ENCODE measurements around the gene C2orf78. TPM values are rescaled to one million over a fixed set of nuclear protein-coding genes. Genes with fewer than 3 reads are reported as not detected.

The C2orf78 gene
- total and polyA plus RNA-seq, 3 experiments from 2014 or later = not detected

- peak overlapping the region in 1 of 7 donors; percentile 42 for H3K4me3 Mint-ChIP-seq
- Histone ChIP-seq H3K4me1 (ENCODE audit: insufficient read depth, low read length) (no peaks in the 10 kb centered on the region), H3K4me3 (ENCODE audit: low read length) (no peak overlapping the region), H3K27ac (ENCODE audit: low read depth, low read length) (no peak overlapping the region), H3K36me3 (ENCODE audit: insufficient read depth, low read length) (peaks cover 22% of the 10 kb centered on the region), H3K9me3 (ENCODE audit: low read length) (no peaks in the 10 kb centered on the region), H3K27me3 (ENCODE audit: insufficient read depth, low read length, poor library complexity, severe bottlenecking) (no peaks in the 10 kb centered on the region)
- peaks cover 0 to 58% (median 20%) of the 10 kb centered on the region in 3 donors for H3K36me3 Mint-ChIP-seq
- peaks cover 27 to 41% (median 35%) of the 10 kb centered on the region in 3 donors for H3K4me1 Mint-ChIP-seq
- H3K9me3 Mint-ChIP-seq = no peaks in the 10 kb centered on the region
- DNase-seq = no peak
- POLR2A ChIA-PET = no interaction called here
- CTCF ChIA-PET = no interaction called here
- peak overlapping the region; percentile 1 to 91 (median 69) for H3K27ac Mint-ChIP-seq
- no peaks in the 10 kb centered on the region for H3K27me3 Mint-ChIP-seq
These were observed 58.1 kb downstream of the C2orf78 start for GRCh38 chr2:73841912-73842738.

- Histone ChIP-seq H3K27ac (ENCODE audit: low read depth, low read length) (no peak overlapping the region), H3K4me1 (ENCODE audit: insufficient read depth, low read length) (no peaks in the 10 kb centered on the region), H3K9me3 (ENCODE audit: low read length) (no peaks in the 10 kb centered on the region), H3K4me3 (ENCODE audit: low read length) (no peak overlapping the region), H3K36me3 (ENCODE audit: insufficient read depth, low read length) (peaks cover 28% of the 10 kb centered on the region), H3K27me3 (ENCODE audit: insufficient read depth, low read length, poor library complexity, severe bottlenecking) (no peaks in the 10 kb centered on the region)
- Mint-ChIP-seq H3K36me3 (peaks cover 0 to 64% (median 22%) of the 10 kb centered on the region in 3 donors), H3K4me3 (no peak overlapping the region), H3K27me3 (no peaks in the 10 kb centered on the region), H3K27ac (peak overlapping the region in 2 of 8 donors; percentile 26 to 85), H3K4me1 (peaks cover 26 to 39% (median 34%) of the 10 kb centered on the region in 3 donors), H3K9me3 (no peaks in the 10 kb centered on the region)
- DNase-seq = no peak
- CTCF ChIA-PET = no interaction called here
- POLR2A ChIA-PET = no interaction called here
These were observed 58.7 kb downstream of the C2orf78 start for GRCh38 chr2:73842739-73843019.

GRCh38 chr2:73844087-73844486, 60.1 kb downstream of the C2orf78 start:
- Histone ChIP-seq H3K27me3 (ENCODE audit: insufficient read depth, low read length, poor library complexity, severe bottlenecking) (no peaks in the 10 kb centered on the region), H3K4me3 (ENCODE audit: low read length) (no peak overlapping the region), H3K27ac (ENCODE audit: low read depth, low read length) (no peak overlapping the region), H3K36me3 (ENCODE audit: insufficient read depth, low read length) (peaks cover 34% of the 10 kb centered on the region), H3K9me3 (ENCODE audit: low read length) (no peaks in the 10 kb centered on the region), H3K4me1 (ENCODE audit: insufficient read depth, low read length) (no peaks in the 10 kb centered on the region)
- Mint-ChIP-seq H3K4me1 (peaks cover 18 to 26% (median 24%) of the 10 kb centered on the region in 3 donors), H3K4me3 (no peak overlapping the region), H3K36me3 (peaks cover 0 to 73% (median 26%) of the 10 kb centered on the region in 3 donors), H3K9me3 (no peaks in the 10 kb centered on the region), H3K27me3 (no peaks in the 10 kb centered on the region), H3K27ac (no peak overlapping the region)
- POLR2A ChIA-PET = no interaction called here
- CTCF ChIA-PET = no interaction called here
- DNase-seq = no peak

DNA sequence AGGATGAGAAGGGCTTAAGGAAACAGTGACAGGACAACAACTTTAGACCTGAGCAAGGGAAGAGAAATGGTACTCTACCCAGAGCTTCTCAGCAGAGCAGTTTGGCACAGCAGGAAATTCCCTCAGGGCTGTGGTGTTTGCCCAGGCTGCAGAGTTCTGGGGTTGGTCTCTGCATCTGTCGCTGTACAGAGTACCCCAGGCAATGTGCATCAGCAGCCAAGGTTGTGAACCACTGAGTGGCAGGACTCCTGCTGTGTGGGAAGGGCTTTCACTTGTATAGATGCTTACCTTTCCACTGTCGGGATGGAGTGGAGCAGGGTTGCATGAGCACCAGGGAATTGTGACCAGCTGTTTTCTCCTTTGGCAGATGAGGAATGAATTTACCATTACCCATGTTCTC, 66.0 kb downstream of the C2orf78 start:
- H3K36me3 ChIP-seq (ENCODE audit: insufficient read depth, low read length) = peaks cover 51% of the 10 kb centered on the region
- Mint-ChIP-seq H3K4me1 (peaks cover 0 to 4% (median 0%) of the 10 kb centered on the region in 3 donors), H3K4me3 (no peak overlapping the region), H3K27me3 (no peaks in the 10 kb centered on the region), H3K9me3 (no peaks in the 10 kb centered on the region), H3K27ac (no peak overlapping the region), H3K36me3 (peaks cover 4 to 63% (median 34%) of the 10 kb centered on the region in 3 donors)
- ChIA-PET CTCF (interaction anchor here (0.9 kb wide), 1 partner anchor 329 kb away, joined by 3 read pairs; the partner anchor contains the start of gene MOB1A), POLR2A (no interaction called here)
- H3K4me1 ChIP-seq (ENCODE audit: insufficient read depth, low read length) = no peaks in the 10 kb centered on the region
- no peaks in the 10 kb centered on the region for H3K9me3 ChIP-seq (ENCODE audit: low read length)
- no peak for DNase-seq
- H3K4me3 ChIP-seq (ENCODE audit: low read length) = no peak overlapping the region
- H3K27me3 ChIP-seq (ENCODE audit: insufficient read depth, low read length, poor library complexity, severe bottlenecking) = no peaks in the 10 kb centered on the region
- no peak overlapping the region for H3K27ac ChIP-seq (ENCODE audit: low read depth, low read length)

GRCh38 chr2:73851274-73851673, 67.3 kb downstream of the C2orf78 start:
- Histone ChIP-seq H3K9me3 (ENCODE audit: low read length) (no peaks in the 10 kb centered on the region), H3K36me3 (ENCODE audit: insufficient read depth, low read length) (peaks cover 45% of the 10 kb centered on the region), H3K4me3 (ENCODE audit: low read length) (no peak overlapping the region), H3K27ac (ENCODE audit: low read depth, low read length) (no peak overlapping the region), H3K27me3 (ENCODE audit: insufficient read depth, low read length, poor library complexity, severe bottlenecking) (no peaks in the 10 kb centered on the region), H3K4me1 (ENCODE audit: insufficient read depth, low read length) (no peaks in the 10 kb centered on the region)
- CTCF ChIA-PET = no interaction called here
- Mint-ChIP-seq H3K4me1 (peaks cover 0 to 4% (median 0%) of the 10 kb centered on the region in 3 donors), H3K4me3 (no peak overlapping the region), H3K27ac (peak overlapping the region in 1 of 8 donors; percentile 44), H3K27me3 (no peaks in the 10 kb centered on the region), H3K36me3 (peaks cover 13 to 66% (median 39%) of the 10 kb centered on the region in 3 donors), H3K9me3 (no peaks in the 10 kb centered on the region)
- POLR2A ChIA-PET = no interaction called here
- no peak for DNase-seq

- Histone ChIP-seq H3K27ac (ENCODE audit: low read depth, low read length) (no peak overlapping the region), H3K4me1 (ENCODE audit: insufficient read depth, low read length) (no peaks in the 10 kb centered on the region), H3K36me3 (ENCODE audit: insufficient read depth, low read length) (peaks cover 43% of the 10 kb centered on the region), H3K9me3 (ENCODE audit: low read length) (no peaks in the 10 kb centered on the region), H3K4me3 (ENCODE audit: low read length) (no peak overlapping the region), H3K27me3 (ENCODE audit: insufficient read depth, low read length, poor library complexity, severe bottlenecking) (no peaks in the 10 kb centered on the region)
- Mint-ChIP-seq H3K9me3 (no peaks in the 10 kb centered on the region), H3K4me3 (no peak overlapping the region), H3K27ac (no peak overlapping the region), H3K36me3 (peaks cover 16 to 66% (median 41%) of the 10 kb centered on the region in 3 donors), H3K4me1 (peaks cover 0 to 4% (median 0%) of the 10 kb centered on the region in 3 donors), H3K27me3 (no peaks in the 10 kb centered on the region)
- ChIA-PET CTCF (no interaction called here), POLR2A (no interaction called here)
- no peak for DNase-seq
These were observed 68.0 kb downstream of the C2orf78 start for GRCh38 chr2:73852020-73852419.

GRCh38 chr2:73855526-73855925, 71.5 kb downstream of the C2orf78 start:
- peaks cover 24 to 63% (median 43%) of the 10 kb centered on the region in 3 donors for H3K36me3 Mint-ChIP-seq
- H3K4me3 Mint-ChIP-seq = no peak overlapping the region
- H3K4me1 Mint-ChIP-seq = peaks cover 0 to 4% (median 0%) of the 10 kb centered on the region in 3 donors
- no peak for DNase-seq
- no peaks in the 10 kb centered on the region for H3K27me3 Mint-ChIP-seq
- ChIA-PET CTCF (no interaction called here), POLR2A (no interaction called here)
- H3K27me3 ChIP-seq (ENCODE audit: insufficient read depth, low read length, poor library complexity, severe bottlenecking) = no peaks in the 10 kb centered on the region
- H3K9me3 Mint-ChIP-seq = no peaks in the 10 kb centered on the region
- peak overlapping the region in 2 of 8 donors; percentile 20 to 69 for H3K27ac Mint-ChIP-seq
- no peaks in the 10 kb centered on the region for H3K4me1 ChIP-seq (ENCODE audit: insufficient read depth, low read length)
- no peaks in the 10 kb centered on the region for H3K9me3 ChIP-seq (ENCODE audit: low read length)
- H3K36me3 ChIP-seq (ENCODE audit: insufficient read depth, low read length) = peaks cover 33% of the 10 kb centered on the region
- H3K4me3 ChIP-seq (ENCODE audit: low read length) = no peak overlapping the region
- H3K27ac ChIP-seq (ENCODE audit: low read depth, low read length) = no peak overlapping the region

DNA sequence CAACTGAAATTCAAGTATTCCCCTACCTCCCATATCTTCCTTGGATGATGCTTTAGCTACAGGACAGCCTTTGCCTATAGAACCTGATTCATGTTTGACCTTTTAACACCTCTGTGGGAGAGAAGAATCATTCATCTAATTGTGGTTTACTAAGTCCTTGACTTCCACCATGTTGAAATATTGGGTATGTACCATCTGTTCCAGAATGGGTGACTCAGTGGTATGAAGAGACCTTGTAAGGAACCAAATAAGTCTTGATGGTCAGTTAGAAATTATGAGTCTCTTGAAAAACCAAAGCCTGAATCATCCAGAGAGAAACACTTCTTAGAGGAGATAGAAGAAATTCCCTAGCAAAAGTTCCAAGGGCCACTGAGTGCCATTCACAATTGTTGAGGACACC, 72.2 kb downstream of the C2orf78 start:
- CTCF ChIA-PET = no interaction called here
- Mint-ChIP-seq H3K4me3 (no peak overlapping the region), H3K4me1 (peaks cover 0 to 3% (median 0%) of the 10 kb centered on the region in 3 donors), H3K36me3 (peaks cover 28 to 63% (median 44%) of the 10 kb centered on the region in 3 donors), H3K9me3 (no peaks in the 10 kb centered on the region), H3K27ac (no peak overlapping the region), H3K27me3 (no peaks in the 10 kb centered on the region)
- no peak overlapping the region for H3K27ac ChIP-seq (ENCODE audit: low read depth, low read length)
- no peaks in the 10 kb centered on the region for H3K27me3 ChIP-seq (ENCODE audit: insufficient read depth, low read length, poor library complexity, severe bottlenecking)
- H3K4me1 ChIP-seq (ENCODE audit: insufficient read depth, low read length) = no peaks in the 10 kb centered on the region
- no peak for DNase-seq
- H3K4me3 ChIP-seq (ENCODE audit: low read length) = no peak overlapping the region
- H3K36me3 ChIP-seq (ENCODE audit: insufficient read depth, low read length) = peaks cover 37% of the 10 kb centered on the region
- H3K9me3 ChIP-seq (ENCODE audit: low read length) = no peaks in the 10 kb centered on the region
- POLR2A ChIA-PET = no interaction called here

All from CD8-positive, alpha-beta memory T cell (primary cell).